Glomerular visceral epithelial cell (primary cell): ENCODE measurements around the gene TOX4.
"Not testable (repeated sequence)": the region's sequence is repeated elsewhere in the genome, so short reads cannot be mapped to it uniquely, and the experiment has no call there.

Experiments
- DNase-seq: peaks from one replicate; pipeline ENCODE4 v3.0.0-alpha.2; 2016; ENCODE audit errors: extremely low spot score

The TOX4 gene

GRCh38 chr14:21476925-21477681 is at the start of gene TOX4, which contains the start of gene RAB2B:
TSS of gene TOX4 (plus strand) at chr14:21477195. CDS start at chr14:21477279, 84 bp downstream.
TSS of gene RAB2B (minus strand) at chr14:21476959. CDS start at chr14:21476872, 87 bp downstream.
- peak; percentile 99 for DNase-seq

GRCh38 chr14:21428930-21429329 is 48.1 kb upstream of the TOX4 start:
- DNase-seq: peak; percentile 43

- DNase-seq: no peak
These were observed 45.9 kb upstream of the TOX4 start for GRCh38 chr14:21431126-21431525.

- DNase-seq: no peak
These were observed 40.4 kb upstream of the TOX4 start for GRCh38 chr14:21436567-21437062.

GRCh38 chr14:21437063-21437901 is 39.7 kb upstream of the TOX4 start:
- peak; percentile 99 for DNase-seq

- no peak for DNase-seq
These were observed 36.1 kb upstream of the TOX4 start for GRCh38 chr14:21440859-21441258.

GRCh38 chr14:21442657-21443056 is 34.3 kb upstream of the TOX4 start:
- DNase-seq: not testable (repeated sequence)

GRCh38 chr14:21449899-21450216 is 27.1 kb upstream of the TOX4 start:
- DNase-seq: no peak

GRCh38 chr14:21454843-21455544 is 22.0 kb upstream of the TOX4 start:
- DNase-seq: peak; percentile 27

- DNase-seq: no peak
These were observed 21.4 kb upstream of the TOX4 start for GRCh38 chr14:21455592-21455911.

GRCh38 chr14:21455912-21456667 is 20.9 kb upstream of the TOX4 start, which contains the start of gene CHD8:
TSS of gene CHD8 (minus strand) at chr14:21456123. CDS start at chr14:21431643, 24,480 bp downstream.
- peak; percentile 100 for DNase-seq

GRCh38 chr14:21467616-21468015 is 9.4 kb upstream of the TOX4 start:
- DNase-seq: no peak

- no peak for DNase-seq
These were observed 1.1 kb upstream of the TOX4 start for GRCh38 chr14:21475767-21476522.

GRCh38 chr14:21476523-21476924 is 471 bp upstream of the TOX4 start:
- DNase-seq: peak; percentile 85

GRCh38 chr14:21486640-21487087 is 9.7 kb downstream of the TOX4 start:
- no peak for DNase-seq

- DNase-seq: peak; percentile 21
These were observed 18.1 kb downstream of the TOX4 start for GRCh38 chr14:21494902-21495762.

- no peak for DNase-seq
These were observed 19.5 kb downstream of the TOX4 start for GRCh38 chr14:21496453-21496852.

- peak; percentile 54 for DNase-seq
These were observed 21.8 kb downstream of the TOX4 start for GRCh38 chr14:21498540-21499526.
